H1 (cell line): Measurements from ENCODE around the gene IGFBP1. TPM values are rescaled to one million over a fixed set of nuclear protein-coding genes. Genes with fewer than 3 reads are reported as not detected.

Experiments used
- CTCF ChIA-PET: fragments of 300-600 bp; sonication (Branson Sonifier 250); formaldehyde crosslinking; loops from one replicate; lab custom pipeline; 2021; ENCODE audit not compliant: partially characterized antibody; lab: Charles Lee
- POLR2A ChIA-PET: fragments of 300-600 bp; sonication (Branson Sonifier 250); formaldehyde crosslinking; loops from one replicate; lab custom pipeline; 2021; ENCODE audit warnings: inconsistent platforms; ENCODE audit not compliant: partially characterized antibody; lab: Charles Lee
- DNase-seq, 2 experiments: peaks; one replicate each; pipeline versions ENCODE4 v3.0.0 to v3.0.0-alpha.2; 2010 to 2022; ENCODE audit warnings: low spot score in 2 of 2, low read depth in 1 of 2, mixed read lengths in 1 of 2
- FAIRE-seq: peaks from 2 replicates; lab custom pipeline; 2011; peaks lifted over from hg19 to GRCh38; lab: Jason Lieb, UNC
- H2AFZ ChIP-seq: 2 replicates; pipeline ENCODE4 v1.8.1; 2012; ENCODE audit warnings: low read length, inconsistent platforms
- H2AK5ac ChIP-seq: 2 replicates; pipeline ENCODE4 v1.6.1; 2013; ENCODE audit warnings: low read depth, low read length
- H2BK120ac ChIP-seq: replicated peaks from 2 replicates; pipeline ENCODE3; 2013; ENCODE audit warnings: low read depth, low read length, inconsistent platforms
- H2BK12ac ChIP-seq: 2 replicates; pipeline ENCODE4 v1.6.1; 2013; ENCODE audit warnings: low read depth, low read length
- H2BK15ac ChIP-seq: 2 replicates; pipeline ENCODE4 v1.6.1; 2013; ENCODE audit warnings: low read length
- H2BK20ac ChIP-seq: 2 replicates; pipeline ENCODE4 v1.6.1; 2013; ENCODE audit warnings: low read length
- H2BK5ac ChIP-seq: 2 replicates; pipeline ENCODE4 v1.6.1; 2013; ENCODE audit warnings: low read depth, low read length
- H3K14ac ChIP-seq: 2 replicates; pipeline ENCODE4 v1.6.1; 2013; ENCODE audit warnings: inconsistent platforms; ENCODE audit not compliant: insufficient read length
- H3K18ac ChIP-seq: 2 replicates; pipeline ENCODE4 v1.6.1; 2013; ENCODE audit warnings: low read length; ENCODE audit errors: extremely low read depth
- H3K23ac ChIP-seq: 2 replicates; pipeline ENCODE4 v1.6.1; 2013; ENCODE audit warnings: inconsistent platforms; ENCODE audit not compliant: insufficient read length
- H3K23me2 ChIP-seq: 2 replicates; pipeline ENCODE4 v1.6.1; 2013; ENCODE audit warnings: low read depth, low read length
- H3K27ac ChIP-seq: 2 replicates; pipeline ENCODE4 v1.6.1; 2011; ENCODE audit warnings: low read depth, low read length, inconsistent platforms
- H3K27me3 ChIP-seq, 4 experiments: replicated peaks in 1 of 4; 1 replicate in 1 of 4; 2 replicates in 3 of 4; pipeline versions ENCODE4 v1.6.1 to v1.8.1; 2011 to 2013; ENCODE audit warnings: low read length in 3 of 4, mild to moderate bottlenecking in 3 of 4, inconsistent platforms in 2 of 4, mixed read lengths in 2 of 4, moderate library complexity in 1 of 4; ENCODE audit not compliant: control insufficient read depth in 3 of 4, insufficient read depth in 3 of 4; ENCODE audit errors: extremely low read depth in 1 of 4
- H3K36me3 ChIP-seq, 4 experiments: 2 replicates each; pipeline versions ENCODE4 v1.6.1 to v1.8.1; 2011 to 2013; ENCODE audit warnings: mild to moderate bottlenecking in 4 of 4, low read length in 3 of 4, moderate library complexity in 2 of 4, control low read depth in 1 of 4, inconsistent platforms in 1 of 4; ENCODE audit not compliant: insufficient read depth in 4 of 4, control insufficient read depth in 2 of 4
- H3K4ac ChIP-seq: replicated peaks from 2 replicates; pipeline ENCODE3; 2013; ENCODE audit warnings: low read length, low read depth, mixed read lengths, inconsistent platforms; ENCODE audit not compliant: insufficient read length
- H3K4me1 ChIP-seq, 4 experiments: replicated peaks in 1 of 4; 1 replicate in 1 of 4; 2 replicates in 3 of 4; pipeline versions ENCODE4 v1.6.1 to v1.8.1; 2011 to 2013; ENCODE audit warnings: low read length in 3 of 4, inconsistent platforms in 2 of 4, mixed read lengths in 1 of 4; ENCODE audit not compliant: insufficient read depth in 4 of 4, control insufficient read depth in 3 of 4
- H3K4me2 ChIP-seq, 2 experiments: 2 replicates each; pipeline versions ENCODE4 v1.6.1 to v1.8.1; 2011 to 2013; ENCODE audit warnings: low read depth in 2 of 2, low read length in 2 of 2, control low read depth in 1 of 2, inconsistent platforms in 1 of 2, mild to moderate bottlenecking in 1 of 2; ENCODE audit not compliant: insufficient read depth in 1 of 2
- H3K4me3 ChIP-seq, 4 experiments: fragments of 200-600, 300-600 bp in 1 of 4; sonication (generic), shearing (Covaris generic), sonication (Bioruptor Twin) in 1 of 4; 2 replicates each; pipeline versions ENCODE4 v1.5.1 to v1.8.1; 2011 to 2016; ENCODE audit warnings: low read length in 4 of 4, low read depth in 3 of 4, control low read depth in 2 of 4, inconsistent platforms in 2 of 4, mild to moderate bottlenecking in 2 of 4, mixed read lengths in 1 of 4, moderate library complexity in 1 of 4; ENCODE audit not compliant: insufficient read depth in 2 of 4; ENCODE audit errors: extremely low read depth in 1 of 4
- H3K56ac ChIP-seq: replicated peaks from 2 replicates; pipeline ENCODE3; 2013; ENCODE audit warnings: low read depth, mild to moderate bottlenecking, mixed read lengths, low read length, inconsistent platforms; ENCODE audit not compliant: insufficient read length
- H3K79me1 ChIP-seq: 2 replicates; pipeline ENCODE4 v1.6.1; 2013; ENCODE audit warnings: low read depth, low read length, control low read depth
- H3K79me2 ChIP-seq, 2 experiments: 2 replicates each; pipeline versions ENCODE4 v1.6.1 to v1.8.1; 2012 to 2013; ENCODE audit warnings: low read length in 2 of 2, mild to moderate bottlenecking in 2 of 2, inconsistent platforms in 1 of 2; ENCODE audit not compliant: insufficient read depth in 2 of 2, control insufficient read depth in 1 of 2
- H3K9ac ChIP-seq, 4 experiments: replicated peaks in 1 of 4; 1 replicate in 1 of 4; 2 replicates in 3 of 4; pipeline versions ENCODE4 v1.6.1 to v1.8.1; 2011 to 2013; ENCODE audit warnings: low read depth in 3 of 4, low read length in 3 of 4, control low read depth in 2 of 4, mild to moderate bottlenecking in 2 of 4, moderate library complexity in 2 of 4, inconsistent platforms in 1 of 4; ENCODE audit errors: extremely low read depth in 1 of 4
- H3K9me3 ChIP-seq, 2 experiments: 2 replicates each; pipeline versions ENCODE4 v1.6.1 to v1.8.1; 2012 to 2013; ENCODE audit warnings: mild to moderate bottlenecking in 2 of 2, moderate library complexity in 2 of 2, control low read depth in 1 of 2, inconsistent platforms in 1 of 2, low read depth in 1 of 2, low read length in 1 of 2, mixed read lengths in 1 of 2; ENCODE audit not compliant: insufficient read depth in 2 of 2
- H4K20me1 ChIP-seq, 2 experiments: replicated peaks in 1 of 2; 2 replicates each; pipeline versions ENCODE3 to v1.8.1; 2011 to 2013; ENCODE audit warnings: inconsistent platforms in 2 of 2, low read length in 2 of 2, mild to moderate bottlenecking in 1 of 2; ENCODE audit not compliant: insufficient read depth in 2 of 2, control insufficient read depth in 1 of 2
- H4K5ac ChIP-seq: 2 replicates; pipeline ENCODE4 v1.6.1; 2013; ENCODE audit warnings: low read length, low read depth, mixed read lengths, inconsistent platforms; ENCODE audit not compliant: insufficient read length
- H4K8ac ChIP-seq: 2 replicates; pipeline ENCODE4 v1.8.0; 2013; ENCODE audit warnings: mild to moderate bottlenecking, moderate library complexity, low read length, inconsistent platforms; ENCODE audit not compliant: insufficient read depth; ENCODE audit errors: extremely low read depth
- H4K91ac ChIP-seq: replicated peaks from 2 replicates; pipeline ENCODE3; 2013; ENCODE audit warnings: low read length, mixed read lengths, inconsistent platforms; ENCODE audit not compliant: insufficient read length
- CBX8 ChIP-seq: fragments of 300-800, 300-1000 bp; sonication (generic); IDR thresholded peaks from 2 replicates; pipeline ENCODE4 v1.7.1; 2016; ENCODE audit warnings: low read depth, low read length, borderline replicate concordance
- CREB1 ChIP-seq: IDR thresholded peaks from 2 replicates; pipeline ENCODE4 v1.6.1; 2012; ENCODE audit warnings: inconsistent platforms
- CTBP2 ChIP-seq: IDR thresholded peaks from 2 replicates; pipeline ENCODE4 v1.7.0; 2011; ENCODE audit warnings: borderline replicate concordance, mild to moderate bottlenecking, moderate library complexity, mixed read lengths, low read length; ENCODE audit not compliant: insufficient read depth, insufficient read length
- FOSL1 ChIP-seq: IDR thresholded peaks from 2 replicates; pipeline ENCODE4 v1.6.1; 2011; ENCODE audit warnings: mild to moderate bottlenecking, low read depth, low read length, moderate library complexity; ENCODE audit not compliant: insufficient read depth
- PHF8 ChIP-seq: fragments of 200-600 bp; sonication (generic); conservative IDR thresholded peaks from 2 replicates; pipeline ENCODE4 v1.7.1; 2012; ENCODE audit warnings: low read depth, mild to moderate bottlenecking, inconsistent platforms, low read length, moderate library complexity
- SIRT6 ChIP-seq: IDR thresholded peaks from one replicate; pipeline ENCODE4 v1.7.1; 2012; ENCODE audit warnings: low read length, inconsistent platforms
- SRF ChIP-seq: IDR thresholded peaks from 2 replicates; pipeline ENCODE4 v1.6.1; 2011; ENCODE audit warnings: mild to moderate bottlenecking, low read depth, low read length, moderate library complexity
- TCF12 ChIP-seq: IDR thresholded peaks from 2 replicates; pipeline ENCODE4 v1.6.1; 2011; ENCODE audit warnings: low read depth, mild to moderate bottlenecking, low read length
- ZNF274 ChIP-seq: IDR thresholded peaks from 2 replicates; pipeline ENCODE4 v1.7.0; 2012; ENCODE audit warnings: low read length, borderline replicate concordance; ENCODE audit errors: extremely low read depth
- WGBS, 2 experiments: shearing (Covaris generic) in 1 of 2; methylation state at CpG; one replicate each; pipeline versions ENCODE4 v1.1.6 to v1.1.7; 2013 to 2015; ENCODE audit warnings: low lambda C conversion rate in 2 of 2, mixed read lengths in 2 of 2, inconsistent platforms in 1 of 2, low coverage in 1 of 2, missing lambda C conversion rate in 1 of 2; ENCODE audit not compliant: insufficient replicate concordance in 2 of 2, insufficient coverage in 1 of 2, insufficient read length in 1 of 2; ENCODE audit errors: extremely low coverage in 1 of 2, missing lambda C conversion rate in 1 of 2; 5-methylcytosine and 5-hydroxymethylcytosine counted together
- polyA plus RNA-seq, 7 experiments: library from polyadenylated mRNA; depleted of rRNA in 3 of 7; stranded (reverse) in 5 of 7; unstranded in 2 of 7; fragments of >200 nt in 5 of 7; fragments of 200-250 nt in 2 of 7; gene quantifications; 1 replicate in 5 of 7; 2 replicates in 1 of 7; 4 replicates in 1 of 7; pipeline versions ENCODE4 v1.2.1 to v1.2.3, GENCODE V29; 2011 to 2013; ENCODE audit warnings: missing spikeins in 2 of 7, mixed read lengths in 2 of 7
- total RNA-seq: library from RNA; stranded (reverse); fragmentation: NEBNext Ultra II Directional; extraction: Animal tissue kit (Norgen Biotek cat#: 25700); gene quantifications from 2 replicates; pipeline ENCODE4 v1.2.1, GENCODE V29; 2021
- TF ChIP-seq, protein P1 (sequence below): IDR thresholded peaks from 2 replicates; pipeline ENCODE4 v1.6.1; 2012; ENCODE audit warnings: inconsistent platforms
- TF ChIP-seq, protein P2 (sequence below): IDR thresholded peaks from 2 replicates; pipeline ENCODE4 v1.6.1; 2012; ENCODE audit warnings: low read length, inconsistent platforms

The IGFBP1 gene
- total and polyA plus RNA-seq, 2 of the 8 experiments (the other 6 are each of a cell fraction or from before 2014, with no cell fraction given): not detected

DNA sequence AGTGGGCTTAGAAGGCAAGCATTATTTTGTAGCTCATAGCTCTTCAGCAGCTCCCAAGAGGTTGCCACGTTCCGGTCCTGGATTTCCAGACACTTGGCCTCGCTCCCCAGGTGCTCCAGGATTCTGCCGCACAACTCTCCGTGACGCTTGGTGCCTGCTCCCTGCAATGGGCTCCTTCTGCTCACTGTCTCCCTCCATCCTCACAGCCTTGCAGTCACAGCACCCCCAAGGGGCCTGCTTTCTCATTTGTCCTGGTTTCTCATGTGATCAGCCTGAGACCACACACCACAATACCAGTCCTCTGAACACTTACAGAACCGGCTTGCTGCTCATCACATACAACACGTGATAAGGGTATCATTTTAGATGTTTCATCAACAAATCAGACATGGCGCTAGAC lies 23.0 kb downstream of the IGFBP1 start:
- no peak overlapping the region for H2BK120ac ChIP-seq

More for the DNA sequence above, 23.0 kb downstream of the IGFBP1 start:
- H3K4me1 ChIP-seq: no peaks in the 10 kb centered on the region
- no peak overlapping the region for H3K4me3 ChIP-seq
- FAIRE-seq: no peak
- no peak overlapping the region for H3K9ac ChIP-seq
- H3K4me2 ChIP-seq: no peak overlapping the region
- 92% methylated on average over 9 of the region's 9 CpGs; no CpG with 5 or more reads in 1 of the 2 experiments for WGBS, 2 experiments
- no peak overlapping the region for H3K23ac ChIP-seq
- H3K27me3 ChIP-seq: no peaks in the 10 kb centered on the region
- no peak for DNase-seq
- H4K91ac ChIP-seq: no peak overlapping the region
- H4K8ac ChIP-seq: no peak overlapping the region
- ChIA-PET CTCF (interaction anchor here (0.7 to 2.4 kb wide), 4 partner anchors 9 to 441 kb away, joined by 3 to 12 read pairs (median 5); no protein-coding TSS in a partner anchor), POLR2A (no interaction called here)
- H3K14ac ChIP-seq: no peak overlapping the region
- H3K79me1 ChIP-seq: no peaks in the 10 kb centered on the region
- H3K4ac ChIP-seq: no peak overlapping the region
- H3K79me2 ChIP-seq: no peaks in the 10 kb centered on the region
- no peak overlapping the region for H4K5ac ChIP-seq
- H3K23me2 ChIP-seq: no peaks in the 10 kb centered on the region
- H2BK5ac ChIP-seq: no peak overlapping the region
- no peak overlapping the region for H3K27ac ChIP-seq
- no peak overlapping the region for H3K56ac ChIP-seq
- no peaks in the 10 kb centered on the region for H4K20me1 ChIP-seq
- H3K9me3 ChIP-seq: no peaks in the 10 kb centered on the region
- no peak overlapping the region for H2BK12ac ChIP-seq
- H2AK5ac ChIP-seq: no peak overlapping the region
- 0 out of 2 replicates have a peak overlapping the region, but pooled peaks have one; percentile 58 for H2AFZ ChIP-seq
- TF ChIP-seq, protein P1, sequence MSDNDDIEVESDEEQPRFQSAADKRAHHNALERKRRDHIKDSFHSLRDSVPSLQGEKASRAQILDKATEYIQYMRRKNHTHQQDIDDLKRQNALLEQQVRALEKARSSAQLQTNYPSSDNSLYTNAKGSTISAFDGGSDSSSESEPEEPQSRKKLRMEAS: no peak
- TF ChIP-seq SRF: no peak
- no peak for TF ChIP-seq FOSL1
- TF ChIP-seq CTBP2: no peak
- no peak for TF ChIP-seq CREB1
- no peak for TF ChIP-seq PHF8
- TF ChIP-seq, protein P2, sequence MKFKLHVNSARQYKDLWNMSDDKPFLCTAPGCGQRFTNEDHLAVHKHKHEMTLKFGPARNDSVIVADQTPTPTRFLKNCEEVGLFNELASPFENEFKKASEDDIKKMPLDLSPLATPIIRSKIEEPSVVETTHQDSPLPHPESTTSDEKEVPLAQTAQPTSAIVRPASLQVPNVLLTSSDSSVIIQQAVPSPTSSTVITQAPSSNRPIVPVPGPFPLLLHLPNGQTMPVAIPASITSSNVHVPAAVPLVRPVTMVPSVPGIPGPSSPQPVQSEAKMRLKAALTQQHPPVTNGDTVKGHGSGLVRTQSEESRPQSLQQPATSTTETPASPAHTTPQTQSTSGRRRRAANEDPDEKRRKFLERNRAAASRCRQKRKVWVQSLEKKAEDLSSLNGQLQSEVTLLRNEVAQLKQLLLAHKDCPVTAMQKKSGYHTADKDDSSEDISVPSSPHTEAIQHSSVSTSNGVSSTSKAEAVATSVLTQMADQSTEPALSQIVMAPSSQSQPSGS: no peak
- TF ChIP-seq SIRT6: no peak
- TF ChIP-seq ZNF274: no peak
- TF ChIP-seq CBX8: no peak
- no peak for TF ChIP-seq TCF12
- H3K18ac ChIP-seq: no peak overlapping the region
- no peak overlapping the region for H2BK20ac ChIP-seq
- H2BK15ac ChIP-seq: no peak overlapping the region
- peaks cover 0 to 3% (median under 1%) of the 10 kb centered on the region in 4 experiments; a peak in 5 of 8 replicates for H3K36me3 ChIP-seq
